Tibial nerve (tissue), 4 donors: ENCODE data around the gene NTRK2. TPM values are rescaled to one million over a fixed set of nuclear protein-coding genes. Genes with fewer than 3 reads are reported as not detected.

ENCODE experiments used
- DNase-seq, 2 donors: peaks; one replicate each; pipeline ENCODE4 v3.0.0-alpha.2; 2019; ENCODE audit warnings: low spot score in 2 of 2
- H3K27ac ChIP-seq, 4 donors: fragments of 200-600 bp; sonication (generic) in 3 of 4; one replicate each; pipeline ENCODE4 v1.5.1; 2017 to 2019; ENCODE audit warnings: mild to moderate bottlenecking in 1 of 4
- H3K27me3 ChIP-seq, 2 donors: fragments of 200-600 bp; sonication (generic) in 1 of 2; one replicate each; pipeline versions ENCODE4 v1.5.1 to v1.6.0; 2017 to 2019
- H3K36me3 ChIP-seq, 3 donors: fragments of 200-600 bp; sonication (generic); one replicate each; pipeline ENCODE4 v1.5.1; 2018 to 2019
- H3K4me1 ChIP-seq, 4 donors: fragments of 200-600 bp; sonication (generic) in 3 of 4; one replicate each; pipeline ENCODE4 v1.5.1; 2017 to 2019
- H3K4me3 ChIP-seq, 4 donors: fragments of 200-600 bp; sonication (generic) in 3 of 4; one replicate each; pipeline ENCODE4 v1.5.1; 2017 to 2019; ENCODE audit warnings: mild to moderate bottlenecking in 1 of 4, moderate library complexity in 1 of 4
- H3K9me3 ChIP-seq, 4 donors: fragments of 200-600 bp; sonication (generic) in 3 of 4; one replicate each; pipeline ENCODE4 v1.5.1; 2017 to 2019
- EP300 ChIP-seq, 2 donors: sonication (generic); formaldehyde crosslinking; IDR thresholded peaks; one replicate each; pipeline ENCODE4 v1.6.1; 2017; ENCODE audit warnings: antibody characterized with exemption in 2 of 2, mild to moderate bottlenecking in 1 of 2
- POLR2A ChIP-seq, 2 donors: fragments of 450-650 bp; IDR thresholded peaks; one replicate each; pipeline ENCODE4 v1.6.1; 2017; ENCODE audit warnings: antibody characterized with exemption in 2 of 2, mild to moderate bottlenecking in 2 of 2, moderate library complexity in 2 of 2
- WGBS, 2 donors: methylation state at CpG; one replicate each; pipeline ENCODE4 v1.1.5; 2018; 5-methylcytosine and 5-hydroxymethylcytosine counted together
- total RNA-seq, 4 donors: library from RNA; depleted of rRNA; stranded (reverse); fragments of >200 nt; gene quantifications; one replicate each; pipeline ENCODE4 v1.1.0, GENCODE V29; 2016
- TF ChIP-seq, protein P1 (sequence below), 5 experiments: fragments of 200-600 bp in 3 of 5; fragments of 450-650 bp in 2 of 5; sonication (generic) in 3 of 5; IDR thresholded peaks; one replicate each; pipeline ENCODE4 v1.5.1; 2016 to 2019; ENCODE audit warnings: antibody characterized with exemption in 5 of 5, mild to moderate bottlenecking in 3 of 5, moderate library complexity in 2 of 5

The NTRK2 gene
- total RNA-seq, 4 donors from 2014 or later = 46.7 to 83.4 (median 69.5) TPM

DNA sequence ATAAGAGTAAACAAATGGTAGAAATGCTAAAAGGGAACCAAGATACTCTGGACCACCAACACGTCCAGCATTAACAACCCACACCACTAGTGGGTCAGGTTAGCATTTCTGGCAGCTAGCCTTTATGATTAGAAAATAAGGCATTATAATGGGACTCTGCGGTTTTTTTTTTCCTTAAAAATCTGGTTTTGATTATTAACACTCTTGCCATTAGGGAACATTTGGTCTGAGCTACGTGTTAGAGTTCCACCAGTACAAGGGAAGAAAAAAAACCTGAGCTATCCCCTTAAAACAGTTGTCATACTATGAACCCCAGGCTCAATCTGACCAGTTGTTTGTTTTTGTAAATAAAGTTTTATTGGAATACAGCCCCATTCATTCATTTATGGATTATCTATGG lies 110.4 kb downstream of the NTRK2 start:
- Histone ChIP-seq H3K9me3 (no peaks in the 10 kb centered on the region), H3K36me3 (no peaks in the 10 kb centered on the region), H3K27me3 (no peaks in the 10 kb centered on the region), H3K4me1 (peaks cover 0 to 41% (median 0%) of the 10 kb centered on the region in 4 donors), H3K27ac (no peak overlapping the region), H3K4me3 (no peak overlapping the region)
- DNase-seq = no peak
- no peak for TF ChIP-seq POLR2A (IDR thresholded peaks at IDR 0.05)
- no peak for TF ChIP-seq EP300 (IDR thresholded peaks at IDR 0.05)
- TF ChIP-seq, protein P1, sequence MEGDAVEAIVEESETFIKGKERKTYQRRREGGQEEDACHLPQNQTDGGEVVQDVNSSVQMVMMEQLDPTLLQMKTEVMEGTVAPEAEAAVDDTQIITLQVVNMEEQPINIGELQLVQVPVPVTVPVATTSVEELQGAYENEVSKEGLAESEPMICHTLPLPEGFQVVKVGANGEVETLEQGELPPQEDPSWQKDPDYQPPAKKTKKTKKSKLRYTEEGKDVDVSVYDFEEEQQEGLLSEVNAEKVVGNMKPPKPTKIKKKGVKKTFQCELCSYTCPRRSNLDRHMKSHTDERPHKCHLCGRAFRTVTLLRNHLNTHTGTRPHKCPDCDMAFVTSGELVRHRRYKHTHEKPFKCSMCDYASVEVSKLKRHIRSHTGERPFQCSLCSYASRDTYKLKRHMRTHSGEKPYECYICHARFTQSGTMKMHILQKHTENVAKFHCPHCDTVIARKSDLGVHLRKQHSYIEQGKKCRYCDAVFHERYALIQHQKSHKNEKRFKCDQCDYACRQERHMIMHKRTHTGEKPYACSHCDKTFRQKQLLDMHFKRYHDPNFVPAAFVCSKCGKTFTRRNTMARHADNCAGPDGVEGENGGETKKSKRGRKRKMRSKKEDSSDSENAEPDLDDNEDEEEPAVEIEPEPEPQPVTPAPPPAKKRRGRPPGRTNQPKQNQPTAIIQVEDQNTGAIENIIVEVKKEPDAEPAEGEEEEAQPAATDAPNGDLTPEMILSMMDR (IDR thresholded peaks at IDR 0.05) = no peak
- 67 to 68% methylated on average over 3 of the region's 3 CpGs for WGBS, 2 donors

- WGBS, 2 donors = 95 to 97% methylated on average over 5 of the region's 5 CpGs
- H3K9me3 ChIP-seq = no peaks in the 10 kb centered on the region
- no peak for DNase-seq
- TF ChIP-seq EP300 (IDR thresholded peaks at IDR 0.05) (no peak), POLR2A (IDR thresholded peaks at IDR 0.05) (no peak)
- TF ChIP-seq, protein P1 (IDR thresholded peaks at IDR 0.05) = no peak
- H3K27me3 ChIP-seq = no peaks in the 10 kb centered on the region
- no peak overlapping the region for H3K4me3 ChIP-seq
- no peaks in the 10 kb centered on the region for H3K36me3 ChIP-seq
- H3K4me1 ChIP-seq = peaks cover 0 to 41% (median 0%) of the 10 kb centered on the region in 4 donors
- H3K27ac ChIP-seq = no peak overlapping the region
These were observed 110.9 kb downstream of the NTRK2 start for GRCh38 chr9:84780385-84780784.

GRCh38 chr9:84781458-84781857 lies 111.9 kb downstream of the NTRK2 start:
- peaks cover 0 to 41% (median 0%) of the 10 kb centered on the region in 4 donors for H3K4me1 ChIP-seq
- DNase-seq = peak in 1 of 2 donors; percentile 38
- H3K36me3 ChIP-seq = no peaks in the 10 kb centered on the region
- 39 to 44% methylated on average over 2 of the region's 2 CpGs for WGBS, 2 donors
- TF ChIP-seq, protein P1 (IDR thresholded peaks at IDR 0.05) = peak; percentile 6 to 57 (median 17)
- no peak for TF ChIP-seq EP300 (IDR thresholded peaks at IDR 0.05)
- peak overlapping the region in 1 of 4 donors; percentile 18 for H3K27ac ChIP-seq
- H3K9me3 ChIP-seq = no peaks in the 10 kb centered on the region
- no peaks in the 10 kb centered on the region for H3K27me3 ChIP-seq
- H3K4me3 ChIP-seq = no peak overlapping the region

DNA sequence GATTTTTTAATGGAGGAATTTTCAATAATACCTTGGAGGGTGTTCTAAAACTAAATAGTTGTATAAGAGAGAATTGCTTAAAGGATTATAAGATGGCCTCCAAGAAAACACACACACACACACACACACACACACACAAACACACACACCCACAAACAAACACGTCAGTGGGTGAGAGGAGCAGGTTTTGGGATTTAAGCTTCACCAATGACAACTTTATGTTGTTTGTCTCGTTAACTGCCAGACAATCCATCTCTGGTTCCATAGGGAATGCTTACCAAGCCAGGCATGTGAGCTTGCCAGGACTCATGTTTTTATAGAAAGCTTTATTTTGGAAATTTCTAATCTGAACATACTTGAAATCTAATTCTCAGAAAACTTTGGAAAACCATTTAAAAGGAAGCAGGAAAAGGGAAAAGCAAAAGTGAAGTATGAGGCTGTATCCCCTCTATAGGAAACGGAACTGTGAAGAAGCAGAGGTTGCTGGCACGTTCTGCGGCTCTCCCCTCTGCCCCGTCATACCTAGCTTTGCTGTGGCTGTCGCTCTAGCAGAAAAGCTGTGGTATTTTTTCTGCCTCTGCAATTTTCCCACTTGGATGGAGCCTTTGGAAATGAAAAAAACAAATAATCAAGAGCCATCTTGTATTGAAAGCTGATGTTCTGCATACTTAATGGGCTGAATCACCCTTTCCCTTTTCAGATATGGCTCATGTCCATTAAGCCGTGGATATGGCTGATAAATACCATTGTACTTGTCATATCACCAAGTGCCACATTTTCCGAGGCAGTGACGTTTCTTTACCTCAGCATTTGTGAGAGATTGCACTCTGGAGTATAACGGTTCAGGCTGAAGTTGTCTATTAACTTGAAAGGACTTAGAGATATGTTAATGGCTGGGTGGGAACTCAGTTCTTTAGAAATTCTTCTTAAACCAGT lies 112.7 kb downstream of the NTRK2 start:
- Histone ChIP-seq H3K9me3 (no peaks in the 10 kb centered on the region), H3K27ac (peak overlapping the region in 2 of 4 donors; percentile 18 to 20), H3K27me3 (no peaks in the 10 kb centered on the region), H3K36me3 (no peaks in the 10 kb centered on the region), H3K4me3 (no peak overlapping the region), H3K4me1 (peaks cover 0 to 41% (median 0%) of the 10 kb centered on the region in 4 donors)
- WGBS, 2 donors = 45 to 62% methylated on average over 11 of the region's 11 CpGs
- TF ChIP-seq, protein P1 (IDR thresholded peaks at IDR 0.05) = no peak
- TF ChIP-seq EP300 (IDR thresholded peaks at IDR 0.05) (no peak), POLR2A (IDR thresholded peaks at IDR 0.05) (no peak)
- DNase-seq = no peak
